HG02610 (cell line): Measurements from ENCODE around the gene COL15A1.

Source experiments
- ATAC-seq: cut with Tn5 transposase; IDR thresholded peaks from one replicate; pipeline ENCODE4 v1.9.1; 2021; ENCODE audit warnings: mild to moderate bottlenecking, moderate library complexity; ENCODE audit not compliant: unreplicated experiment

The COL15A1 gene

DNA sequence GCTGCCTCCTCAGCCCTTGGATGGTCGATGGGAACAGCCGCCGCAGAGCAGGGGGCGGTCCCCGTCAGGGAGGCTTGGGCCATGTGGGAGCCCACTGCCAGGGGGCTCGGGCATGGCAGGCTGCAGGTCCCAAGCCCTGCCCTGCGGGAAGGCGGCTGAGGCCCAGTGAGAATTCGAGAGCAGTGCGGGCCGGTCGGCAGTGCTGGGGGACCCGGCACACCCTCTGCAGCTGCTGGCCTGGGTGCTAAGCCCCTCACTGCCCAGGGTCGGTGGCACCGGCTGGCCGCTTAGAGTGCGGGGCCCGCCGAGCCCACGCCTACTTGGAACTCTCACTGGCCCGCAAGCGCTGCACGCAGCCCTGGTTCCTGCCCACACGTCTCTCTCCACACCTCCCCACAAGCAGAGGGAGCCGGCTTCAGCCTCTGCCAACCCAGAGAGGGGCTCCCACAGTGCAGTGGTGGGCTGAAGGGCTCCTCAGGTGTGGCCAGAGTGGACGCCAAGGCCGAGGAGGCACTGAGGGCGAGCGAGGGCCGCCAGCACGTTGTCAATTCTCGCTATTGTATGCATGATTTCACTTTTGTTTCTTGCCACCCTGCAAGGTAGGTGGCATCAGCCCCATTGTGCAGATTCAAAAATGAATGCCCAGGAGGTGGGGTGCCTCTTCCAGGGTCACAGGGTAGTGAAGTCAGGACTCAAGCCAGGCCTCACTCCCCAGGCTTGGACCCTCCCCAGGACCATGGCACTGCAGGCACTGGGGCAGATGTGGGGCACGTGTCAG is 48.6 kb downstream of the COL15A1 start:
- ATAC-seq, result no peak

DNA sequence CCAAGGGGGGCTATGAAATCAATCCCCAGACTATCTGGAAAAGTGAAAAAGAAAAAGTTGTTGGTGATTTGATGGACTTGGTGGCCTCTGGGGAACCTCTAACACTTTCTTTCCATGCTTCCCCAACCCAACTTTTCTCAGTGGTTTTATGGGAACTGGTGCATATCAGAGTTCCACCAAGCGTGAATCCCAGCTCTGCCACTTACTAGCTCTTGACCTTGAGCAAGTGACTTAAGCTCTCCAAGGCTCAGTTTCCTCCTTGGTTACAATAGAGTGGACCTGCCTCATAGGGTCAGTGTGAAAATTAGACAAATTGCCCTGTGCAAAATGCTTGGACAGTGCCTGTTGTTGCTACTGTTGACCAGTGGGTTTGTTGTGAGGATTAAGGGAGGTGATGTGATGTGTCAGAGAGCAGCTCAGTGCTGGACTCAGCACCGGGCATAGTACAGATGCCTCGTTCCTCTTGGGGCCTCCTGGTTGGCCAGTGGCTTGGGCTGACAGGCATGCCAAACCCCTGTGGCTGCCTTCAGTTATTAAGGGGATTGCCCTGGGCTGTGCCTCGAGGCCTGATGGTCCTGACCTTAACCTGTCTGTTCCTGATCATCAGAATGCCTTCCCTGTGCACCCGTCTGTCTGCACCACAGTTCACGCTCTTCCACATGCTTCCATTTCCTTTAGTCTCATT is 49.3 kb downstream of the COL15A1 start:
- peak; percentile 38 for ATAC-seq

GRCh38 chr9:98993570-98993945 is 49.9 kb downstream of the COL15A1 start:
- ATAC-seq, result peak; percentile 91

DNA sequence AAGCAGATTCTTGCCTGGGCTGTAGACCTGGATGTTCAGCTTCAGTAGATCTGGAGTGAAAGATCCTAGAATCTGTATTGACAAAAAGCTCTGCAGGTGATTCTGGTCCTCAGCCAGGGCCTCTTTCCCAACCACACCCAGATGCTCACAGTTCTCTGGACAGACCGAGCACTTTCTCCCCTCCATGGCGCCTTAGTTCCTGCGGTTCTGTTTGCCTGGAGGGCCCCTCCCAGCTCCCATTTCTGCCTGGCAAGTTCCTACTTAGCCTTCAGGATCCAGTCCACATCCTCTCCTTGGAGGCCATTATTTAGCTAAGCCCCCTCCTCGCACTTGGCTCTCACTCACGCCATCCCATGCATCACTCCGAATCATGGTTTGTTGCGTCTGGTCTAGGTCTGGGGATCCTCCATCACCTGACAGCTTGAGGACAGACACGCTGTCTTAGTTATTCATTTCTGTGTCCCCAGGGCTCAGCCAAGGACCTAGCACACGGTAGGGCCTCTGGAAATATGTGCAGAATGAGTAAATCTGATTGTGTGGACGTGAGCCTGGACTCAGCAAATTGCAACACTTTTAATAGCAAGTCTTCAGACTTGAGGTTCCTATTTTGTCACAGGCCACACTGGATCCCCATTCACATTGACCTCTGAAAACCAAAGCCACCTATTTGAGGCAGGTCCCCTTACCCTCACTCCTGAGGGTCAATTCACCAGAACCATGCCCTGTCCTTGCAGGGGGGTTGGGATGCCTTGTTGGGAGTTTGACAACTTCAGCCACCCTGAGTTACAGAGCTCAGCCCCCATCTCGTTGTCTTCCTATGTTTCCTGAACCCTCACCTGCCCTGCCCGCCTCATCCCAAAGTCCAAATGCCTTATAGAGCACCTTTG is 50.7 kb downstream of the COL15A1 start:
- ATAC-seq, result no peak

- ATAC-seq, result no peak
These were observed 51.5 kb downstream of the COL15A1 start for GRCh38 chr9:98995059-98995671.

- ATAC-seq, result no peak
These were observed 52.3 kb downstream of the COL15A1 start for GRCh38 chr9:98995971-98996504.

DNA sequence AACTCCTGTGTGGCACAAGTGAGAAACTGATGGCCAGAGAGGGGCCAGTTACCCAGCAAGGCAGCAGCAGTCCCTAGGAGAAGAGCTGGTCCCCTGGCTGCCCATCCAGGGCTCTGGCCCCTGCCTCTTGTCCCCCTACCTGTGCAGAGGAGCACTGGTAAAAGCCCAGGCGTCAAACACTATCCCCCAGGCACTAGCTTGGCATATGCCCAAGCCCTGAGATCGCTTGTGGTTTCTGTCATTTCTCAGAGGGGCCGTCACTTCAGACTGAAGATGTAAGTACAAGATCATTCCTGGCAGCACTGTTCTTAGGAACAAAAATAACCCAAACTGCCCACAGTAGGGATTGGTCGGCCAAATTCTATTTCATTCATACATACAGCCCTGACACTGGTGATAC is 53.9 kb downstream of the COL15A1 start:
- ATAC-seq, result no peak

- ATAC-seq, result no peak
These were observed 54.9 kb downstream of the COL15A1 start for GRCh38 chr9:98998441-98999151.

GRCh38 chr9:98999152-98999525 is 55.4 kb downstream of the COL15A1 start:
- no peak for ATAC-seq

DNA sequence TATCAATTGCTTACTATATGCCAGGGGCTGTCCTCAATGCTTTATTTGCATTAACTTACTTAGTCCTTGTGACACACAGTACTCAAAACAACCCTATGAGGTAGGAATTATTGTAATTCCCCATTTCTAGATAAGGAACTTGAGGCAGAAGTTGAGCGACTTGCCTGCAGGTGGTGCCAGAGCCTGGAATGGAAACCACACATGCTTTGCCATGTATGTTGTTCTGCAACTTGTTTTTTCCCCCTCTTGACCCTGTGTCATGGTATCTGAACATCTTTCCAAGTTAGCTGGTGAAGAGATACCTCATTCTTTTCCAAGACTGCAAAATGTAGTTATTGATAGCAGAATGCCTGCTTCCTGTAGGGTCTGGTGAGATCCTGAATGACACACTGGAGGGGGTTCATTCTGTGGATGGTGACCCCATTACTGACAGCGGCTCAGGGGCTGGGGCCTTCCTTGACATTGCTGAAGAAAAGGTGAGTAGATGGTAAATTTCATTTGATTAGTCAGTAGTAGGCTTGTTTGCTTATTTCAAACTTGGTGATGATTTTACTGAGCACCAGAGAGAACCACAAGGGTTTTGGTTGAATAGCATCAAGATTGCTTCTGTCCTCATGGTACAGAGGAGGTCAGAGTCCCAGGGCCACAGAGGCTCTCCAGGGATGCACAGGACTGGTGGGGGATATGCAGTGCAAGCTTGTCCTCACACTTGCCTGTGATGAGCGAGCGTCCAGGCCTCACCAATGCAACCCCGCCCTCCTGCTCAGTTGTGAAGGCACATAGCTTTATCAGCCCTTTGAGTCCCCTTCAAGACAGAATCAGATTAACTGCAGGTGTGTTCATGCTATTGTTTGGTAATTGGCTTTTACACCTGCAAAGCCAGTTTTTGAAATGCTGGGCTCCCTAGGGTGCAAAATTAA is 57.0 kb downstream of the COL15A1 start:
- peak; percentile 47 for ATAC-seq

GRCh38 chr9:99001892-99002291 is 58.2 kb downstream of the COL15A1 start:
- ATAC-seq, result no peak

- ATAC-seq, result no peak
These were observed 59.0 kb downstream of the COL15A1 start for GRCh38 chr9:99002706-99003105.

DNA sequence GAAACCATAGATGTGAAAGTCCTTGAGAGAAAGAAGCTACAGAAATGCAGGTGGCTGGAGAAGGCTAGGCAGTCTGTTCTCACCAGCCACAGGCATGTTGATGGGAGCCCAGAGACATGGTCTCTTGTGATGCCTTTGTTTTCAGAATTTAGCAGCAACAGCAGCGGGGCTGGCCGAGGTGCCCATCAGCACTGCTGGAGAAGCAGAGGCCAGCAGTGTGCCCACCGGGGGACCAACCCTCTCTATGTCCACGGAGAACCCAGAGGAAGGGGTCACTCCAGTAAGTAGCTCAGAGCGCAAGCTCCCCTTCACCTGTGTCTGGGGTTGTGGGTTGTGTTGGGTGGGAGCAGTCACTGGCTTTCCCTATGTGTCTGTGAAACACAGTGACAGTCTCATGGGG is 59.6 kb downstream of the COL15A1 start:
- ATAC-seq, result no peak

DNA sequence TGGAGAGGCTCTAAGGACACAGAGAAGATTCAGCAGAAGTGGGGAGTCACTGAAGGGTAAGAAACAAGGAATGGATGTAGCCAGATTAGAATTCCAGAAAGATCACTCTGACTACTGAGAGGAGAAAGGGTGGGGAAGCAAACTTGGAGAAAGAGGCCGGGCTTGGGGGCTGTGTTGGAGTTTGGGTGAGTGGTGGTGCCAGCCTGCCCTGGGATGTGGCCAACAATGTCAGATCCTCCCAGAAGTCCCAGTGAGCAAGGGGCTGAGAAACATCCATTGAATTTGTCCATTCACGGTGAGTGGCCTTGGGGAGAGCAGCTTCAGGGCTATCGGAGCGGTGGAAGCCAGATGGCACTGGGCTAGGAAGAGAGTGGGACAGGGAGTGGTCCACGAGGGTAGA is 60.4 kb downstream of the COL15A1 start:
- no peak for ATAC-seq

GRCh38 chr9:99004717-99005460 is 61.2 kb downstream of the COL15A1 start:
- no peak for ATAC-seq

DNA sequence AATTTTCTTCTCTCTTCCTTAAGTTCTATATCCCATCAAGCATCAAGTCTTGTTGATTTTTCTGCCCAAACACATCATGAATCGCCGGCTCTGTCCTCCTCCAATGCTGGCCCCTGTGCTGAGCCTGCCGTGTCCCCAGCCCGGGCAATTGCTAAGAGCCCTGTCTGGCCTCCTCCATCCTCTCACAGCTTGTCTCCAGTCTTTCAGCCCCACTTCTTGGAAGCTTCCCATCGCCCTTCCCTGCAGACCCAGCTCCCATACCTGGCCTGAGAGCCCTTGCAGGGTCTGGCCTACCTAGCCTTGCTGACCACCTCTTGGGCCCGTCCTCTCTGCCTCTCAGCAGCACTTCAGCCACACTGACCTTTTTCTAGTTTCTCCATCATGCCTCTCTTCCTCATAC is 61.9 kb downstream of the COL15A1 start:
- no peak for ATAC-seq

- no peak for ATAC-seq
These were observed 62.8 kb downstream of the COL15A1 start for GRCh38 chr9:99006511-99006910.

DNA sequence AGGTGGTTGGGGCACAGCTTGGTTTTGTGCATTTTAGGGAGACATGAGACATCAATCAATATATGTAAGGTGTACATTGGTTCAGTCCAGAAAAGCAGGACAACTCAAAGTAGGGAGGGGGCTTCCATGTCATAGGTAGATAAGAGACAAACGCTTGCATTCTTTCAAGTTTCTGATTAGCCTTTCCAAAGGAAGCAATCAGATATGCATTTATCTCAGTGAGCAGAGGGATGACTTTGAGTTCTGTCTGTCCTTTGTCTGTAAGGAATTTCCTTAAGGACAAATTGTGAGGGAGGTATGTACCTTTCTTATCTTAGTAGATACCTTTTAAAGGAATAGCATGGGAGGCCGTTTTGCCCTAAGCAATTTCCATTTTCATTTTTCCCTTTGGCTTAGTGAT is 63.3 kb downstream of the COL15A1 start:
- no peak for ATAC-seq

DNA sequence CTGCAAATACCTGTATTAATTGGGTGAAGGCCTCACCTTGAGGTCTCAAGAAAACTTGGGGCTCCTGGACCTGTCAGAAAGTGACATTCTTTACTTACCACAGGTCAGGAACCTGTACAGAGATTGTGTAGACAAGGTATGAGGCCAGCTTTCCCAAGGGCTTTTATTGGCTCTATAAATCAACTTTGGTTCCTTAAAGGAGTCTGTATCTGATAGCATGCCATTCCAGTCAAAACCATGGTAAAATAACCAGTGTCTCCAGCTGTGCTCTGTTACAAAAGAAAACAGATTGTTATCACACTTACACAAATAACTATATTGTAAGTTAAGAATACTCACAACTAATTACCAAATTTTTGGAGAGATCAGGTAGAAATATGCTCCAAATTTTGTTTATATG is 64.5 kb downstream of the COL15A1 start:
- no peak for ATAC-seq
